Non-pigmented ciliary epithelial cell (primary cell): ENCODE results near the gene SPTBN1.
"Not testable (repeated sequence)": the region's sequence is repeated elsewhere in the genome, so short reads cannot be mapped to it uniquely, and the experiment has no call there.

Experiments
- DNase-seq: peaks from one replicate; pipeline ENCODE4 v3.0.0-alpha.2; 2010; ENCODE audit warnings: low read depth

The SPTBN1 gene

GRCh38 chr2:54675281-54675680 is 219.2 kb downstream of the SPTBN1 start:
- DNase-seq, result no peak

DNA sequence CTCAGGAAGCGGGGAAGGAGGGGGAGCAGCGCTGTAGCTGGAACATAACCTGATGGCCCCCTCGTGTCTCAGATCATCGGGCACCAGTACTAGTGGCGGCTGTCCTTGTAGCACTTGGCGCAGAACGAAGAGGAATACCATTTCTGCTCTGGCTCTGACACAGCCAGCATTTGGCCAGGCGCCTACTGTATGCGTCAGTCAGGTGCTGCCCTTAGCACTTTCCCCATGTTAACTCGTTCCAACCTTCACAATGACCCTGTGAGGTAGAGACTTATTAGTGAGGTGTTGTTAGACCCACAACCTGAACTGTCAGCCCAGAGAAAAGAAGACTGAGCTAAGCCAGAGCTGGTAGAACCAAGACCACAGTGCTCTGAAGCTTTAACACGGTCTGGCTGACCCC is 219.6 kb downstream of the SPTBN1 start:
- DNase-seq, result no peak

GRCh38 chr2:54676656-54677055 is 220.5 kb downstream of the SPTBN1 start:
- no peak for DNase-seq

GRCh38 chr2:54677476-54678265 is 221.5 kb downstream of the SPTBN1 start:
- DNase-seq, result no peak

- DNase-seq, result no peak
Observed at GRCh38 chr2:54678719-54679118, 222.6 kb downstream of the SPTBN1 start.

GRCh38 chr2:54680397-54681041 is 224.4 kb downstream of the SPTBN1 start:
- DNase-seq, result no peak

GRCh38 chr2:54681416-54681815 is 225.3 kb downstream of the SPTBN1 start:
- DNase-seq, result no peak

DNA sequence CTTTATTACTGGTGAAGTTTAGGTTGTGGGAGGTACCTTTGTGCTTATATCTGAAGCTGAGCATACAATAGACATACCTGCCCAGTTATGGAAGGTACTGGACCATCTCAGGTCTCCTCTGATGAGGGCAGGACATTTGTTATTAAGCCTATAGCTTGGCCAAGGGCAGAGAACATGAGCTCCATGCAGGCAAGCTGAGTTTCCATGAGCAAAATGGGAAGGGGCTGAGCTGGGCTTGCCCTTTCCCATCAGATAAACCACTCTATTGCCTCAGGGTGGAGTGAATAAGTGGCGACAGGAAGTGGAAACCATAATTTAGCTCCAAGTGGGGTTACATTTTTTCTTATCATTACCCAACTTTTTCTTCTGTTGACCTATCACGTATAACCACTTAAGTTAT is 227.5 kb downstream of the SPTBN1 start:
- no peak for DNase-seq

DNA sequence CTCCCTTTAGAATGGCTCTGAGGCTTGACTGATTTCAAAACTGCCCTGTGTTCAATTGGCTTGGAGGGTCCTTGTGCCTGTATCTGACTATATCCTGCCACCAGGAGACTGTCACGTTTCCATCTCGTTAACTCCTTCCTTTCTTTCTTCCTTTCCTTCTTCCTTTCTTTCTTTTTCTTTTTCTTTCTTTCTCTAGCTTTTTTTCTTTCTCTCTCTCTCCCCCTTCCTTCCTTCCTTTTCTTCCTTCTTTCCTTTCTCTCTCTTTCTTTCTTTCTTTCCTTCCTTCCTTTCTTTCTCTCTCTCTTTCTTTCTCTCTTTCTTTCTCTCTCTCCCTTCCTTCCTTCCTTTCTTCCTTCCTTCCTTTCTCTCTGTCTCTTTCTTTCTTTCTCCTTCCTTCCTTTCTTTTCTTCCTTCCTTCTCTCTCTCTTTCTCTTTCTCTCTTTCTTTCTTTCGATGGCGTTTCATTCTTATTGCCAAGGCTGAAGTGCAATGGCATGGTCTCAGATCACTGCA is 229.2 kb downstream of the SPTBN1 start:
- DNase-seq, result no peak

GRCh38 chr2:54687595-54688152 is 231.5 kb downstream of the SPTBN1 start:
- no peak for DNase-seq

DNA sequence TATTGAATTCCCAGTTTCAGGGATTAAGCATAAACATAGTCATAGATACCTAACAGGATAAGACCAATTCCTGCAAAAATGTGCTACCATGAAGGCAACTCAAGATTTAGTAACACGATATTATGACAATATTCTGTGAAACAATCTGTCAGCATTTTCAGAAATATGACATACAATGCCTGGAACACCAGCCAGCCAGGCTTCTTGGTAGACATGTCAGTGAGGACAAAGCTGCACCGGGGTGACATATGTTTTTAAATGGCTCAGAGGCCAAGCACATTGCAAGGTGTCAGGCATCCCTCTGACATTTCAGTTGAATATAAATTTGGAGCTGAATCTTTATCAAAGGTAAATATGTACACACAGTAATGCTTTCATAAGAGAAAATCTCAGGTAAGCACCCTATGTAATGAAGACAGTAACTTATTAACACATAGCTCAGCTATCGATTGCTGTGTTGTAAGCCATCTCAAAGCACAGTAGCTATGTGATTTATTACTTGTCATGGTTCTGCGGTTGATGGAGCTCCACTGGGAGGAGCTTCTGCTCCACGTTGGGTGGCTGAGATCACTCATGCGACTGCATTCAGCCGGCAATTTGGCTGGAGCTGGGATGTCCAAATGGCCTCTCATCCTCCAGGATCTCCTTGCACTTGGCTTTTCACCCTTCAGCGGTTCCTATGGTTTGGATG is 235.5 kb downstream of the SPTBN1 start:
- no peak for DNase-seq

DNA sequence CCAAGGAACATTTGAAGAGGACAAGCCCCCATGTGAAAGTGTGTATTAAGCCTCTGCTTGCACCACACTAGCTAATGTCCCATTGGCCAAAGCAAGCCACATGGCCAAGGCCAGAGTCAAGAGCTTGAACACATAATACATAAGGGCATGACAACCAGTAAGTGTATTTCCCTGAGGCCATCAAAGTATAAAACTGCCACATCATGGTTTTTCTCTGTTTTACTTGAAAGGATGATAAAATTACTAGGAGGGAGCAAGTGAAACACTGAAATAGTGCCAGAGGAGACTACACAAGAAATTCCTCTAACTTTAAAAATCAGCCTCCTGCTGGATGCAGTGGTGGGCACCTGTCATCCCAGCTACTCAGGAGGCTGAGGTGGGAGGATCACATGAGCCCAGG is 236.4 kb downstream of the SPTBN1 start:
- no peak for DNase-seq

DNA sequence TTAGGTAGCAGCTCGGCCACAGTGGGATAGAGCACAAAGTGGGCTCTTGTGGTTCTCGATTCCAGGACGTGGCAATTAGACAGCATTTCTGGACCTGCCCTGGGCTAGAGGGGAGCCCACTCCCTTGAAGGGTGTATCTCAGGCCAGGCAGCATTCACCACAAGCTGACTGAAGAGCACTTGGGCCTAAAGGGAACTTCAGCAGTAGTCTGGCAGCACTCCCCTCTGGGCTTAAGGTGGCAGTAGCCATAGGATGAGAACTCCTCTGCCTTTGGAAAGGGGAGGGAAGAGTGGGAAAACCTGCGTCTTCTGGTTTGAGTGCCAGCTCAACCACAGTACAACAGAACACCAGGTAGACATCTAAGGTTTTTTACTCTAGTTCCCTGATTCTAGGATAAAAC is 239.3 kb downstream of the SPTBN1 start:
- DNase-seq, result no peak

DNA sequence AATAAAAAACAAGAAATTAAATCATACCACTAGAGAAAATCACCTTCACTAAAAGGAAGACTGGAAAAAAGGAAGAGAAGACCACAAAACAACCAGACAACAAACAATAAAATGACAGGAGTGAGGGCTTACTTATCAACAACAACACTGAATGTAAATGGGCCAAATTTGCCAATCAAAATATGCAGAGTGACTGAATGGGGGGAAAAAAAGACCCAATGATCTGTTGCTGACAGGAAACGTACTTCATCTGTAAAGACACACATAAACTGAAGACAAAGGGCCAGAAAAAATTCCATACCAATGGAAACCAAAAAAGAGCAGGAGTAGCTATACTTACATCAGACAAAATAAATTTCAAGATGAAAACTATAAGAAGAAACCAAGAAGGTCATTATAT is 241.8 kb downstream of the SPTBN1 start:
- DNase-seq, result no peak

- not testable (repeated sequence) for DNase-seq
Observed at GRCh38 chr2:54698926-54699325, 242.8 kb downstream of the SPTBN1 start.

DNA sequence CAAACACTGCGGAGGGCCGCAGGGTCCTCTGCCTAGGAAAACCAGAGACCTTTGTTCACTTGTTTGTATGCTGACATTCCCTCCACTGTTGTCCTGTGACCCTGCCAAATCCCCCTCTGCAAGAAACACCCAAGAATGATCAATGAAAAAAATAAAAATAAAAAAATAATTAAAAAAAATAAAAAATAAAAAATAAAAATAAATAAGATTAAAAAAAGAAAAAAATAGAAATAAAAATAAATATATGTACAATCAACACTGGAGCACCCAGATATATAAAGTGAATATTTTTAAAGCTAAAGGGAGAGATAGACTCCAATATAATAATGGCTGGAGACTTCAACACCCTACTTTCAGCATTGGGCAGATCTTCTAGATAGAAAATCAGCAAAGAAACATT is 243.5 kb downstream of the SPTBN1 start:
- DNase-seq, result no peak

DNA sequence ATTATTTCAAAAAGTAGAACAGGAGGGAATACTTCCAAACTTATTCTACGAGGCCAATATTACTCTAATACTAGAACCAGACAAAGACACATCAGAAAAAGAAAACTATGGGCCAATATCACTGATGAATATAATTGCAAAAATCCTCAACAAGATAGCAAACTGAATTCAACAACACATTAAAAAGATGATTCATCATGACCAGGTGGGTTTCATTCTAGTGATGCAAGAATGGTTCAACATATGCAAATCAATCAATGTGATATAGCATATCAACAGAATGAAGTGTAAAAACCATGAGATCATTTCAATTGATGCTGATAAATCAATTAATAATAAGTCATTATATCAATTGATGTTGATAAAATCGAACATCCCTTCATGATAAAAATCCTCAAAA is 244.9 kb downstream of the SPTBN1 start:
- DNase-seq, result no peak

DNA sequence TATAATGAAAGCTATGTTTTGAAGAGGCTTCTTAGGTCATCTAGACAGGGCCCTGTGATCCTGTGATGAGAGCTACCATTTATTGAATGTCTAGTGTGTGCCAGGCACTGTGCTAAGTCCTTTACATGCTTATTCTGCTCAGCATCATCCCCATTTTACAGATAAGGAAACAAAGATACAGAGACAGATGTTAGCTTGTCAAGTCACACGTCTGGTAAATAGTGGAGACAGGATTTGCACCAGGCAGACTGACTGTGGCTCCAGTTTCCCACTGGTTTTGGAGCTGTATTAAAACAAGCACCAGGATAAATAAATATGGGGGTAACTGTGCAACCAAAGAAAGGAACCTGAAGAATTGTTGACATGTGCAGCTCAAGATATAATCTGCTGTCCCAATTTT is 248.1 kb downstream of the SPTBN1 start:
- no peak for DNase-seq

DNA sequence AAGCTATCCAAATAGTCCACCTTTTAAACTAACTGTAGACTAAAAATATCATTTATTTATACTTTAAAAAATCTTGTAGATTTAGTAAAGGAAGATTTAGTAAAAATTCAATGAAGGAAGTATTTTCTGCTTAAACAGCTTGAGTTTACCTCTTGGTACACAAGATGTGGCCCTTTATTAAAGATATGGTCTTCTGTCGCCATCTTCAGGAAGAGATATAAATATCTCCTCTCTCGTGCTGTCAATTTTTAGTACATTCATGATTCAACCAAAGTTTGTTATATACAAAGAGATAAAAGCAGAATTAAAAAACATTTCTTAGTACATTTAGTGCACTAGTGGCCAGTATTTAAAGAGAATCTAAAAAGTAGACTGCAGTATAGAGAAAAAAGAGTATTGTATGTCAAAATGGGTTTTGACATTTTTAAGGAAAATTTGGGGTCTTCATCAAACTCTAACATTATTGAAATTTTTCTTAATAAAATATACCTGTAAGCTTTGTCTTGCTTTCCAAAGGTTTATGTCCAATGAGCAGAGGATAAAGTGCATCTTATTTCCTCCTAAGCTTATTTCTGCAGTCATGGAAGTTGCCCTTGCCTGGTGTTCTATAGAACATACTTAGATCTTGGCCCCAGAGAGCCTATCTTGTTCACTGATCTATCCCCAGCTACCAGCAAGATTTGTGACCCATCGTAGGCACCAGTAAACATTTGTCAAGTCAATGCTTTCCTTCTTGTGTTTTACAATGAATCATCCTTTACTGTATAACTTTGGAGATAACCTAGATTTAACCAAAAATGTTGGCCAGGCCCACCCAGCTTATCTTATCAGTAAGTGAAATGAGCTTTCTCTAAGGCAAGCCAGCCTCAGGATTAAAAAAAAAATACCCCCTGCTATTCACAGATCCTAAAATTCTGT is 248.8 kb downstream of the SPTBN1 start:
- DNase-seq, result no peak

GRCh38 chr2:54706622-54707021 is 250.5 kb downstream of the SPTBN1 start:
- DNase-seq, result no peak

- DNase-seq, result no peak
Observed at GRCh38 chr2:54708584-54709335, 252.6 kb downstream of the SPTBN1 start.
